HG03139 (cell line): ENCODE data around the gene MSH2.

Experiments
- ATAC-seq: cut with Tn5 transposase; IDR thresholded peaks from one replicate; pipeline ENCODE4 v1.9.1; 2021; ENCODE audit not compliant: unreplicated experiment

Gene MSH2

GRCh38 chr2:47530105-47530760, 127.3 kb downstream of the MSH2 start:
- ATAC-seq, result no peak

- ATAC-seq, result no peak
These were observed 128.6 kb downstream of the MSH2 start for GRCh38 chr2:47531378-47532042.
